ENCODE results near the gene CAPN15. TPM values are rescaled to one million over a fixed set of nuclear protein-coding genes. Genes with fewer than 3 reads are reported as not detected.

CAPN15 gene
- total RNA-seq, 6 donors from 2014 or later = 27.3 to 84.5 (median 66.1) TPM

GRCh38 chr16:590188-590814, 62.8 kb downstream of the CAPN15 start:
- TF ChIP-seq POLR2AphosphoS5 (IDR thresholded peaks at IDR 0.05) (no peak), EP300 (IDR thresholded peaks at IDR 0.05) (no peak), CTCF (IDR thresholded peaks at IDR 0.05) (peak in 2 of 6 experiments; percentile 20 to 25), POLR2A (IDR thresholded peaks at IDR 0.05) (peak in 2 of 4 donors; percentile 48 to 57)
- DNase-seq (no peak), ATAC-seq (ENCODE audit: low FRiP score in 2 of 2) (no peak)

GRCh38 chr16:590815-591200, 63.3 kb downstream of the CAPN15 start:
- H3K4me1 ChIP-seq = peaks cover 50 to 76% (median 69%) of the 10 kb centered on the region in 4 donors
- H3K36me3 ChIP-seq = peaks cover 0 to 3% (median 0%) of the 10 kb centered on the region in 4 donors
- no peak for TF ChIP-seq POLR2AphosphoS5 (IDR thresholded peaks at IDR 0.05)
- TF ChIP-seq POLR2A (IDR thresholded peaks at IDR 0.05) = no peak
- peak overlapping the region; percentile 69 to 96 (median 84) for H3K4me3 ChIP-seq
- ATAC-seq (ENCODE audit: low FRiP score in 2 of 2) (no peak), DNase-seq (no peak)
- 47% methylated on average over 10 of the region's 10 CpGs for WGBS, 2 donors
- peak overlapping the region; percentile 86 to 92 (median 90) for H3K27ac ChIP-seq
- H3K27me3 ChIP-seq = no peaks in the 10 kb centered on the region
- no peaks in the 10 kb centered on the region for H3K9me3 ChIP-seq

More at GRCh38 chr16:590188-590814, 62.8 kb downstream of the CAPN15 start:
- Histone ChIP-seq H3K9me3 (no peaks in the 10 kb centered on the region), H3K4me3 (peak overlapping the region; percentile 69 to 96 (median 84)), H3K36me3 (peaks cover 0 to 3% (median 0%) of the 10 kb centered on the region in 4 donors), H3K27ac (peak overlapping the region; percentile 86 to 92 (median 90)), H3K27me3 (no peaks in the 10 kb centered on the region), H3K4me1 (peaks cover 47 to 72% (median 67%) of the 10 kb centered on the region in 4 donors)
- 0% methylated on average over 5 to 25 of the region's 71 CpGs for WGBS, 2 donors

GRCh38 chr16:591231-591630, 63.7 kb downstream of the CAPN15 start:
- no peaks in the 10 kb centered on the region for H3K27me3 ChIP-seq
- H3K4me1 ChIP-seq = peaks cover 50 to 78% (median 73%) of the 10 kb centered on the region in 4 donors
- no peak for DNase-seq
- no peaks in the 10 kb centered on the region for H3K9me3 ChIP-seq
- TF ChIP-seq CTCF (IDR thresholded peaks at IDR 0.05) (no peak), POLR2A (IDR thresholded peaks at IDR 0.05) (peak in 1 of 4 donors; percentile 18), POLR2AphosphoS5 (IDR thresholded peaks at IDR 0.05) (no peak), EP300 (IDR thresholded peaks at IDR 0.05) (no peak)
- 55 to 57% methylated on average over 8 of the region's 8 CpGs for WGBS, 2 donors
- H3K27ac ChIP-seq = peak overlapping the region; percentile 85 to 91 (median 87)
- H3K36me3 ChIP-seq = peaks cover 0 to 4% (median under 1%) of the 10 kb centered on the region in 4 donors
- ATAC-seq (ENCODE audit: low FRiP score in 2 of 2) = no peak
- H3K4me3 ChIP-seq = peak overlapping the region in 3 of 4 donors; percentile 69 to 96 (median 93)

GRCh38 chr16:591892-592517, 64.5 kb downstream of the CAPN15 start:
- H3K4me1 ChIP-seq = peaks cover 50 to 78% (median 75%) of the 10 kb centered on the region in 4 donors
- WGBS, 2 donors = 54 to 72% methylated on average over 5 to 15 of the region's 15 CpGs
- H3K36me3 ChIP-seq = peaks cover 0 to 12% (median 4%) of the 10 kb centered on the region in 4 donors
- H3K9me3 ChIP-seq = no peaks in the 10 kb centered on the region
- H3K27ac ChIP-seq = peak overlapping the region; percentile 85 to 91 (median 87)
- ATAC-seq (ENCODE audit: low FRiP score in 2 of 2) (no peak), DNase-seq (no peak)
- TF ChIP-seq POLR2AphosphoS5 (IDR thresholded peaks at IDR 0.05) (no peak), CTCF (IDR thresholded peaks at IDR 0.05) (no peak), POLR2A (IDR thresholded peaks at IDR 0.05) (no peak), EP300 (IDR thresholded peaks at IDR 0.05) (no peak)
- peak overlapping the region in 3 of 4 donors; percentile 69 to 96 (median 93) for H3K4me3 ChIP-seq
- H3K27me3 ChIP-seq = no peaks in the 10 kb centered on the region
